ENCODE measurements around the gene KCNJ2. TPM values are rescaled to one million over a fixed set of nuclear protein-coding genes. Genes with fewer than 3 reads are reported as not detected.

Gene KCNJ2
- total RNA-seq, 1 experiment from 2014 or later: not detected

DNA sequence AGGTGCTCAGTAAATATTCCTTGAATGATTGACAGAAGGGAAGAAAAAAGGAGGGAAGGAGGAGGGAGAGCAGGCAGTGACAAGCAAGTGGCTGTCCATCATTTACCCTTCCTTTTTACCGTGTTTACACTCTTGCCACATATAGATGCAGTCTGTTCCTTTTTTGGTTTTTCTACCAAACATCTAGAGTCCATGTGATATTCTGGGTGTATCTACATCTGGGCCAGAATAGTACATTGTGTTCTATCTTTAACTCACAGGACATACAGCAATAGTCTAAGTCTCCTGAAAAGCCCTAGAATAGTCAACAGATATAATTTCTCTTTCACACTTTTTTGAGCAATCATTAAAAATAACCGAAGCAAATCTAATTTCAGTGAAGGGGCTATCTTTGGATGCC lies 33.5 kb downstream of the KCNJ2 start:
- no peak overlapping the region for H2AFZ ChIP-seq (ENCODE audit: low read depth, low read length, poor library complexity, severe bottlenecking)
- no TSS peak for BruUV-seq (replicated peaks)

More for the DNA sequence above, 33.5 kb downstream of the KCNJ2 start:
- Histone ChIP-seq H3K4me3 (replicated peaks in 1 of 2; ENCODE audit: low read depth in 1 of 2, low read length in 2 of 2) (no peak overlapping the region), H3K4me1 (ENCODE audit: control insufficient read depth in 1 of 2, insufficient read depth in 2 of 2, low read length in 2 of 2) (no peaks in the 10 kb centered on the region), H3K36me3 (ENCODE audit: control insufficient read depth in 1 of 2, insufficient read depth in 2 of 2, low read length in 2 of 2) (no peaks in the 10 kb centered on the region), H3K27me3 (ENCODE audit: insufficient read depth, low read length) (no peaks in the 10 kb centered on the region), H3K79me2 (ENCODE audit: insufficient read depth, low read length) (no peaks in the 10 kb centered on the region), H3K9me2 (ENCODE audit: insufficient read depth) (no peaks in the 10 kb centered on the region), H3K9ac (ENCODE audit: low read length) (no peak overlapping the region), H3K4me2 (ENCODE audit: low read length) (no peak overlapping the region), H3K27ac (ENCODE audit: low read depth, low read length) (no peak overlapping the region), H3K9me3 (ENCODE audit: control insufficient read depth in 1 of 2, insufficient read depth in 1 of 2, low read depth in 1 of 2, low read length in 2 of 2) (peaks cover 0 to 16% of the 10 kb centered on the region in 2 experiments; a peak in 1 of 4 replicates), H4K20me1 (ENCODE audit: insufficient read depth) (no peaks in the 10 kb centered on the region)
- POLR2A ChIA-PET: no interaction called here
- intact Hi-C loops (cut with micrococcal nuclease): no loop called here
- RAD21 ChIA-PET (ENCODE audit: low non-redundant PET in 1 of 2, low total read pairs in 2 of 2, uncharacterized antibody in 2 of 2, unreplicated experiment in 2 of 2): no interaction called here
- TF ChIP-seq TCF7L2 (IDR thresholded peaks at IDR 0.05; ENCODE audit: borderline replicate concordance, extremely low read depth, insufficient read depth, insufficient read length) (no peak), SP1 (IDR thresholded peaks at IDR 0.05; ENCODE audit: low read depth) (no peak), POLR2A (IDR thresholded peaks at IDR 0.05; ENCODE audit: borderline replicate concordance, extremely low read depth, insufficient read depth, insufficient read length) (no peak), REST (IDR thresholded peaks at IDR 0.05; ENCODE audit: low read depth) (no peak), CBX3 (IDR thresholded peaks at IDR 0.05; ENCODE audit: low read depth) (no peak), CTCF (IDR thresholded peaks at IDR 0.05 in 2 of 3, conservative IDR thresholded peaks at IDR 0.05 in 1 of 3; ENCODE audit: borderline replicate concordance in 1 of 3, insufficient read depth in 1 of 3, low read depth in 2 of 3, low read length in 2 of 3) (no peak), EGR1 (IDR thresholded peaks at IDR 0.05; ENCODE audit: low read depth) (no peak), RAD21 (IDR thresholded peaks at IDR 0.05; ENCODE audit: low read depth) (no peak)
- TF ChIP-seq, protein P1, sequence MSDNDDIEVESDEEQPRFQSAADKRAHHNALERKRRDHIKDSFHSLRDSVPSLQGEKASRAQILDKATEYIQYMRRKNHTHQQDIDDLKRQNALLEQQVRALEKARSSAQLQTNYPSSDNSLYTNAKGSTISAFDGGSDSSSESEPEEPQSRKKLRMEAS (IDR thresholded peaks at IDR 0.05): no peak
- CTCF ChIA-PET: no interaction called here
- ATAC-seq (no peak), DNase-seq (ENCODE audit: low read depth, low spot score) (no peak)

Measured in HCT116 (cell line).